Astrocyte (in vitro differentiated cells and primary cell): ENCODE data around the gene ETHE1.

Source experiments
- EZH2 ChIP-seq: IDR thresholded peaks from 2 replicates; pipeline ENCODE4 v1.6.1; 2012; ENCODE audit warnings: mild to moderate bottlenecking, low read length, inconsistent platforms; ENCODE audit not compliant: insufficient read depth
- TF ChIP-seq, protein P1 (sequence below): IDR thresholded peaks from 2 replicates; pipeline ENCODE4 v1.5.1; 2011; ENCODE audit warnings: low read depth, mild to moderate bottlenecking, inconsistent platforms, low read length, moderate library complexity; ENCODE audit not compliant: insufficient read depth

DNA sequence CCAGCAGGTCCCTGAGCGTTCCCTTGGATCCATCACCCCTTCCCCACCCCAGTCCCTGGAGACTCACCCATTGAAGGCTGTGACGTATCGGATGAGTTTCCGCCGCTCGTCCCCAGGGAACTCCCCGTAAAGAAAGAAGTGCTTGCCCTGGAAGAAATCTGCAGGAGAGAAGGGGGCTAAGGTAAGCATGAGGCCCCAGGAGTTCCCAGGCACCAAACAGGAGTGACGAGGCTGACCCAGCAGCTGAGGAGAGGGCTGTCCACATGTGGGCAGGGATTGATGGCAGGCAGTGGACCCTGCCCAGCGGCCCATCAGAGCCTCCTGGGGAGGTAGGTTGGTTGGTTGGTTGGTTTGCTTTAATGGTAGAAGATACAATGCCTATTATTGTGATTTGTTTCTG is 17.1 kb upstream of the ETHE1 start:
- TF ChIP-seq, protein P1, sequence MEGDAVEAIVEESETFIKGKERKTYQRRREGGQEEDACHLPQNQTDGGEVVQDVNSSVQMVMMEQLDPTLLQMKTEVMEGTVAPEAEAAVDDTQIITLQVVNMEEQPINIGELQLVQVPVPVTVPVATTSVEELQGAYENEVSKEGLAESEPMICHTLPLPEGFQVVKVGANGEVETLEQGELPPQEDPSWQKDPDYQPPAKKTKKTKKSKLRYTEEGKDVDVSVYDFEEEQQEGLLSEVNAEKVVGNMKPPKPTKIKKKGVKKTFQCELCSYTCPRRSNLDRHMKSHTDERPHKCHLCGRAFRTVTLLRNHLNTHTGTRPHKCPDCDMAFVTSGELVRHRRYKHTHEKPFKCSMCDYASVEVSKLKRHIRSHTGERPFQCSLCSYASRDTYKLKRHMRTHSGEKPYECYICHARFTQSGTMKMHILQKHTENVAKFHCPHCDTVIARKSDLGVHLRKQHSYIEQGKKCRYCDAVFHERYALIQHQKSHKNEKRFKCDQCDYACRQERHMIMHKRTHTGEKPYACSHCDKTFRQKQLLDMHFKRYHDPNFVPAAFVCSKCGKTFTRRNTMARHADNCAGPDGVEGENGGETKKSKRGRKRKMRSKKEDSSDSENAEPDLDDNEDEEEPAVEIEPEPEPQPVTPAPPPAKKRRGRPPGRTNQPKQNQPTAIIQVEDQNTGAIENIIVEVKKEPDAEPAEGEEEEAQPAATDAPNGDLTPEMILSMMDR, result no peak
- TF ChIP-seq EZH2, result no peak
